PC-9 (cell line): Measurements from ENCODE around the gene ATAD3C.

Source experiments
- EZH2 ChIP-seq: fragments of 200-600 bp; sonication (generic); IDR thresholded peaks from 2 replicates; pipeline ENCODE4 v1.8.0; 2017; ENCODE audit warnings: antibody characterized with exemption, low read depth
- TF ChIP-seq, protein P1 (sequence below): fragments of 200-600 bp; sonication (generic); conservative IDR thresholded peaks from 2 replicates; pipeline ENCODE4 v1.6.1; 2017; ENCODE audit warnings: mixed run types, antibody characterized with exemption, mild to moderate bottlenecking, moderate library complexity

DNA sequence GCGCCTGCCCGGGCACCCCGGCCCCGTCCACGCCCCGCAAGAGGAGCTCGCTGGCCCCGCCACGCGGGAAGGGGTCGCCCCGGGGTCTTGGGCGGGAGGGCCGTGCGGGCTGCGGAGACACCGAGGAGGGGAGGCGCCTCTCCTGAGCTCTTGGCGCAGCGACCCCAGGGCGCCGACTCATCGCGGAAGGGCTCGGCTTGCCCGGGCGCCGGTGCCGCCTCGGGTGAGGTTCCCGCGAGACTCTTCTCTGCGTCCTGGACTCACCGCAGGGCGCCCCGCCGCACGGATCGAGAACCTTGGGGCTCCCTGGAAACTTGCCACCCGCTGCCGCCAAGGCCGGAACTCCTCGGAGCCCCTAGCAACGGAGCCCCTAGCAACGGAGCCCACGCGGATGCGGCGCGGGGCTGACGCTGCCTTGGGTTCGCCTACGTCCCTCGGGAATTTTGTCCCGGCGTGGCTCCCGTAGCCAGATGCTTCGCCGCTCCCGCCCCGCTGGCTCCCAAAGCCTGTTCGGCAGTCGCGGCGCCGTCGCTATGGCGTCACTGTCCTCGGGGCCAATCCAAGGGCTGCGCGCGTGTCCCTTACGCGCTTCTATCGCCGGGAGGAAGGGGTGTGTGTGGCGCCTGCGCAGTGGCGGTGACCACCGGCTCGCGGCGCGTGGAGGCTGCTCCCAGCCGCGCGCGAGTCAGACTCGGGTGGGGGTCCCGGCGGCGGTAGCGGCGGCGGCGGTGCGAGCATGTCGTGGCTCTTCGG lies 62.2 kb downstream of the ATAD3C start, which contains the start of gene ATAD3A:
- no peak for TF ChIP-seq EZH2
- TF ChIP-seq, protein P1, sequence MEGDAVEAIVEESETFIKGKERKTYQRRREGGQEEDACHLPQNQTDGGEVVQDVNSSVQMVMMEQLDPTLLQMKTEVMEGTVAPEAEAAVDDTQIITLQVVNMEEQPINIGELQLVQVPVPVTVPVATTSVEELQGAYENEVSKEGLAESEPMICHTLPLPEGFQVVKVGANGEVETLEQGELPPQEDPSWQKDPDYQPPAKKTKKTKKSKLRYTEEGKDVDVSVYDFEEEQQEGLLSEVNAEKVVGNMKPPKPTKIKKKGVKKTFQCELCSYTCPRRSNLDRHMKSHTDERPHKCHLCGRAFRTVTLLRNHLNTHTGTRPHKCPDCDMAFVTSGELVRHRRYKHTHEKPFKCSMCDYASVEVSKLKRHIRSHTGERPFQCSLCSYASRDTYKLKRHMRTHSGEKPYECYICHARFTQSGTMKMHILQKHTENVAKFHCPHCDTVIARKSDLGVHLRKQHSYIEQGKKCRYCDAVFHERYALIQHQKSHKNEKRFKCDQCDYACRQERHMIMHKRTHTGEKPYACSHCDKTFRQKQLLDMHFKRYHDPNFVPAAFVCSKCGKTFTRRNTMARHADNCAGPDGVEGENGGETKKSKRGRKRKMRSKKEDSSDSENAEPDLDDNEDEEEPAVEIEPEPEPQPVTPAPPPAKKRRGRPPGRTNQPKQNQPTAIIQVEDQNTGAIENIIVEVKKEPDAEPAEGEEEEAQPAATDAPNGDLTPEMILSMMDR, result no peak
